ENCODE results near the gene NIPBL.

- TF ChIP-seq EP300 (IDR thresholded peaks at IDR 0.05; ENCODE audit: borderline replicate concordance) (no peak), NFIC (IDR thresholded peaks at IDR 0.05) (no peak), REST (IDR thresholded peaks at IDR 0.05; ENCODE audit: low read depth) (no peak), TAF1 (IDR thresholded peaks at IDR 0.05; ENCODE audit: low read depth) (no peak), USF1 (IDR thresholded peaks at IDR 0.05) (no peak)
These were observed 63.6 kb downstream of the NIPBL start for GRCh38 chr5:36939969-36940858.
